Neural progenitor cell (in vitro differentiated cells): Measurements from ENCODE around the gene FIG4. TPM values are rescaled to one million over a fixed set of nuclear protein-coding genes. Genes with fewer than 3 reads are reported as not detected.

Source experiments
- DNase-seq: peaks from one replicate; pipeline ENCODE4 v3.0.0-alpha.2; 2016; ENCODE audit warnings: low spot score
- H2AFZ ChIP-seq: fragments of 200-600 bp; sonication (generic); replicated peaks from 2 replicates; pipeline ENCODE4 v1.6.1; 2016; ENCODE audit warnings: antibody characterized with exemption
- H3F3A ChIP-seq: fragments of 200-600 bp; sonication (generic); 2 replicates; pipeline ENCODE4 v1.6.1; 2016; ENCODE audit warnings: antibody characterized with exemption, low read depth
- H3K27ac ChIP-seq: fragments of 200-600 bp; sonication (generic); 2 replicates; pipeline ENCODE4 v1.5.1; 2016; ENCODE audit warnings: mild to moderate bottlenecking
- H3K27me3 ChIP-seq: fragments of 200-600 bp; sonication (generic); 2 replicates; pipeline ENCODE4 v1.6.1; 2016; ENCODE audit warnings: mild to moderate bottlenecking, moderate library complexity
- H3K36me3 ChIP-seq: fragments of 200-600 bp; sonication (generic); 2 replicates; pipeline ENCODE4 v1.5.1; 2016
- H3K4me1 ChIP-seq: fragments of 200-600 bp; sonication (generic); 2 replicates; pipeline ENCODE4 v1.6.1; 2016; ENCODE audit warnings: mixed run types
- H3K4me2 ChIP-seq: fragments of 200-600 bp; sonication (generic); 2 replicates; pipeline ENCODE4 v1.6.1; 2016
- H3K4me3 ChIP-seq: fragments of 200-600 bp; sonication (generic); 2 replicates; pipeline ENCODE4 v1.5.1; 2016
- H3K79me2 ChIP-seq: fragments of 200-600 bp; sonication (generic); 2 replicates; pipeline ENCODE4 v1.6.1; 2016; ENCODE audit warnings: low read depth
- H3K9ac ChIP-seq: fragments of 200-600 bp; sonication (generic); 2 replicates; pipeline ENCODE4 v1.6.1; 2016
- H3K9me3 ChIP-seq: fragments of 200-600 bp; sonication (generic); 2 replicates; pipeline ENCODE4 v1.5.1; 2016; ENCODE audit warnings: low read depth
- H4K20me1 ChIP-seq: fragments of 200-600 bp; sonication (generic); 2 replicates; pipeline ENCODE4 v1.6.1; 2016; ENCODE audit warnings: low read depth
- H3K27ac Mint-ChIP-seq: 3 replicates; pipeline ENCODE4 v1.8.0; 2021; ENCODE audit warnings: mixed read lengths
- H3K27me3 Mint-ChIP-seq: 2 replicates; pipeline ENCODE4 v1.8.0; 2022; ENCODE audit warnings: low read depth, mild to moderate bottlenecking, inconsistent platforms, moderate library complexity, mixed read lengths; ENCODE audit not compliant: insufficient read depth
- H3K36me3 Mint-ChIP-seq: 3 replicates; pipeline ENCODE4 v1.8.0; 2021; ENCODE audit warnings: mixed read lengths
- H3K4me1 Mint-ChIP-seq: 3 replicates; pipeline ENCODE4 v1.8.0; 2021; ENCODE audit warnings: mixed read lengths
- H3K4me3 Mint-ChIP-seq: 3 replicates; pipeline ENCODE4 v1.8.0; 2021; ENCODE audit warnings: mild to moderate bottlenecking, moderate library complexity, mixed read lengths
- H3K9me3 Mint-ChIP-seq: 3 replicates; pipeline ENCODE4 v1.8.0; 2020; ENCODE audit warnings: mixed read lengths
- CTCF ChIP-seq: fragments of 200-600 bp; sonication (generic); IDR thresholded peaks from 2 replicates; pipeline ENCODE4 v1.5.1; 2017; ENCODE audit warnings: antibody characterized with exemption, mild to moderate bottlenecking
- EZH2 ChIP-seq: fragments of 200-600 bp; sonication (generic); IDR thresholded peaks from 2 replicates; pipeline ENCODE4 v1.6.1; 2017; ENCODE audit warnings: antibody characterized with exemption, mild to moderate bottlenecking, moderate library complexity
- EZH2phosphoT487 ChIP-seq: fragments of 200-600 bp; sonication (generic); IDR thresholded peaks from 2 replicates; pipeline ENCODE4 v1.6.1; 2017; ENCODE audit warnings: antibody characterized with exemption
- total RNA-seq: library from RNA; depleted of rRNA; stranded (reverse); fragments of >200 nt; gene quantifications from 2 replicates; pipeline ENCODE4 v1.2.3, GENCODE V29; 2015; ENCODE audit warnings: low replicate concordance

Gene FIG4
- total RNA-seq, result 30.9 and 51.3 TPM in 2 replicates

GRCh38 chr6:109690737-109691621 is at the start of gene FIG4, which contains the start of gene AK9:
Gene FIG4 (plus strand): TSS chr6:109691296. CDS start chr6:109691436, 140 bp downstream.
Gene AK9 (minus strand): TSS chr6:109691202. CDS start chr6:109675745, 15,457 bp downstream.
- Histone ChIP-seq H3K9ac (peak within 1 kb of the TSS; percentile 36), H2AFZ (peak within 1 kb of the TSS; percentile 99), H3K79me2 (peaks cover 22% of the 10 kb centered on the region), H3K27me3 (peaks cover 8% of the 10 kb centered on the region), H3K4me1 (peaks cover 11% of the 10 kb centered on the region), H3K27ac (peak within 1 kb of the TSS; percentile 72), H3K4me2 (peak within 1 kb of the TSS; percentile 83), H4K20me1 (peaks cover 2% of the 10 kb centered on the region), H3K36me3 (no peaks in the 10 kb centered on the region), H3K4me3 (peak within 1 kb of the TSS; percentile 73), H3F3A (peaks cover 11% of the 10 kb centered on the region), H3K9me3 (no peaks in the 10 kb centered on the region)
- peak; percentile 96 for DNase-seq
- H3K36me3 Mint-ChIP-seq, result no peaks in the 10 kb centered on the region
- TF ChIP-seq EZH2 (no peak), CTCF (peak; percentile 16)
- H3K4me3 Mint-ChIP-seq, result peak within 1 kb of the TSS; percentile 96
- H3K27ac Mint-ChIP-seq, result peak within 1 kb of the TSS; percentile 97
- H3K27me3 Mint-ChIP-seq, result peaks cover 4% of the 10 kb centered on the region
- H3K4me1 Mint-ChIP-seq, result peaks cover 15% of the 10 kb centered on the region
- H3K9me3 Mint-ChIP-seq, result no peaks in the 10 kb centered on the region

GRCh38 chr6:109644131-109644530 is 47.0 kb upstream of the FIG4 start:
- Histone ChIP-seq H3K4me3 (no peak overlapping the region), H3K4me2 (no peak overlapping the region), H3K9me3 (no peaks in the 10 kb centered on the region), H3K27ac (no peak overlapping the region), H3K79me2 (no peaks in the 10 kb centered on the region), H4K20me1 (no peaks in the 10 kb centered on the region), H3K4me1 (no peaks in the 10 kb centered on the region), H2AFZ (no peak overlapping the region), H3K9ac (no peak overlapping the region), H3F3A (no peaks in the 10 kb centered on the region), H3K36me3 (no peaks in the 10 kb centered on the region), H3K27me3 (no peaks in the 10 kb centered on the region)
- H3K36me3 Mint-ChIP-seq, result no peaks in the 10 kb centered on the region
- no peak overlapping the region for H3K4me3 Mint-ChIP-seq
- no peaks in the 10 kb centered on the region for H3K27me3 Mint-ChIP-seq
- H3K27ac Mint-ChIP-seq, result no peak overlapping the region
- H3K4me1 Mint-ChIP-seq, result no peaks in the 10 kb centered on the region
- DNase-seq, result no peak
- no peak for TF ChIP-seq EZH2
- no peak for TF ChIP-seq CTCF
- no peak for TF ChIP-seq EZH2phosphoT487
- H3K9me3 Mint-ChIP-seq, result peaks cover 10% of the 10 kb centered on the region

GRCh38 chr6:109653264-109653663 is 37.8 kb upstream of the FIG4 start:
- Histone ChIP-seq H3K36me3 (no peaks in the 10 kb centered on the region), H3K4me3 (no peak overlapping the region), H3K27ac (no peak overlapping the region), H3K4me1 (no peaks in the 10 kb centered on the region), H3F3A (no peaks in the 10 kb centered on the region), H4K20me1 (no peaks in the 10 kb centered on the region), H3K4me2 (no peak overlapping the region), H2AFZ (no peak overlapping the region), H3K27me3 (no peaks in the 10 kb centered on the region), H3K79me2 (no peaks in the 10 kb centered on the region), H3K9ac (no peak overlapping the region), H3K9me3 (no peaks in the 10 kb centered on the region)
- Mint-ChIP-seq H3K27ac (no peak overlapping the region), H3K4me1 (peaks cover 2% of the 10 kb centered on the region), H3K9me3 (peaks cover 2% of the 10 kb centered on the region), H3K27me3 (no peaks in the 10 kb centered on the region), H3K4me3 (no peak overlapping the region), H3K36me3 (no peaks in the 10 kb centered on the region)
- DNase-seq, result no peak
- TF ChIP-seq EZH2 (no peak), EZH2phosphoT487 (no peak), CTCF (no peak)
